Activated B cell treated with CpG ODN at 0.5 μM for 24 hours (primary cell): ENCODE results near the gene LHFPL2. TPM values are rescaled to one million over a fixed set of nuclear protein-coding genes. Genes with fewer than 3 reads are reported as not detected.
"Not testable (repeated sequence)": the region's sequence is repeated elsewhere in the genome, so short reads cannot be mapped to it uniquely, and the experiment has no call there.

Experiments
- ATAC-seq: fragments of 200-7000 bp; cut with Tn5 transposase; one replicate; pipeline ENCODE4 v1.10.0; 2021; ENCODE audit warnings: low read depth, mild to moderate bottlenecking, moderate library complexity
- CTCF ChIA-PET: fragments of 350-600 bp; sonication (Branson Sonifier 250); formaldehyde crosslinking; loops from one replicate; lab custom pipeline; 2021; ENCODE audit warnings: antibody characterized with exemption; lab: Charles Lee
- POLR2A ChIA-PET: fragments of 350-600 bp; sonication (Branson Sonifier 250); formaldehyde crosslinking; loops from one replicate; lab custom pipeline; 2021; ENCODE audit warnings: antibody characterized with exemption; lab: Charles Lee
- DNase-seq: peaks from one replicate; pipeline ENCODE4 v3.0.0; 2022
- H3K27ac Mint-ChIP-seq: one replicate; pipeline ENCODE4 v1.8.0; 2020; ENCODE audit warnings: mixed read lengths
- H3K27me3 Mint-ChIP-seq: one replicate; pipeline ENCODE4 v1.8.0; 2021; ENCODE audit warnings: mixed read lengths
- H3K36me3 Mint-ChIP-seq: one replicate; pipeline ENCODE4 v1.8.0; 2021; ENCODE audit warnings: low read depth, mixed read lengths
- H3K4me1 Mint-ChIP-seq: one replicate; pipeline ENCODE4 v1.8.0; 2021; ENCODE audit warnings: mixed read lengths
- H3K4me3 Mint-ChIP-seq: one replicate; pipeline ENCODE4 v1.8.0; 2020; ENCODE audit warnings: mild to moderate bottlenecking, mixed read lengths
- H3K9me3 Mint-ChIP-seq: one replicate; pipeline ENCODE4 v1.8.0; 2020; ENCODE audit warnings: mixed read lengths
- CTCF ChIP-seq: fragments of 200-600 bp; IDR thresholded peaks from one replicate; pipeline ENCODE4 v1.8.0; 2022; ENCODE audit warnings: antibody characterized with exemption, mild to moderate bottlenecking
- intact Hi-C: fragments of 100-400 bp; cut with micrococcal nuclease; formaldehyde crosslinking; loops from one replicate; pipeline ENCODE4 v1.15.1; 2024
- total RNA-seq: library from RNA; stranded (reverse); gene quantifications from 2 replicates; pipeline ENCODE4 v1.2.3, GENCODE V29; 2022

The LHFPL2 gene
- total RNA-seq, 1 donor from 2014 or later = 12.0 TPM

GRCh38 chr5:78622302-78622971 lies 26.1 kb downstream of the LHFPL2 start:
- H3K27me3 Mint-ChIP-seq = no peaks in the 10 kb centered on the region
- TF ChIP-seq CTCF = no peak
- no peak for ATAC-seq
- no peak for DNase-seq
- H3K4me1 Mint-ChIP-seq = peaks cover 9% of the 10 kb centered on the region
- intact Hi-C loops = no loop called here
- no peak overlapping the region for H3K27ac Mint-ChIP-seq
- peaks cover 2% of the 10 kb centered on the region for H3K9me3 Mint-ChIP-seq
- H3K4me3 Mint-ChIP-seq = no peak overlapping the region
- H3K36me3 Mint-ChIP-seq = peaks cover 49% of the 10 kb centered on the region
- ChIA-PET POLR2A (no interaction called here), CTCF (no interaction called here)

- Mint-ChIP-seq H3K27me3 (no peaks in the 10 kb centered on the region), H3K27ac (no peak overlapping the region), H3K36me3 (peaks cover 43% of the 10 kb centered on the region), H3K4me3 (no peak overlapping the region), H3K9me3 (peaks cover 2% of the 10 kb centered on the region), H3K4me1 (peaks cover 8% of the 10 kb centered on the region)
- DNase-seq = no peak
- intact Hi-C loops = no loop called here
- CTCF ChIA-PET = no interaction called here
- ATAC-seq = no peak
- no peak for TF ChIP-seq CTCF
- POLR2A ChIA-PET = no interaction called here
Measured at GRCh38 chr5:78621291-78621738, 27.3 kb downstream of the LHFPL2 start.

- POLR2A ChIA-PET, H3K4me3 Mint-ChIP-seq, H3K9me3 Mint-ChIP-seq, H3K4me1 Mint-ChIP-seq, H3K27me3 Mint-ChIP-seq, H3K27ac Mint-ChIP-seq, ATAC-seq, CTCF ChIA-PET, DNase-seq, intact Hi-C loops: not testable (repeated sequence)
- peaks cover 44% of the 10 kb centered on the region for H3K36me3 Mint-ChIP-seq
Measured at GRCh38 chr5:78620119-78620518, 28.5 kb downstream of the LHFPL2 start.

GRCh38 chr5:78618303-78618702 lies 30.3 kb downstream of the LHFPL2 start:
- CTCF ChIA-PET = no interaction called here

GRCh38 chr5:78615697-78616096 lies 32.9 kb downstream of the LHFPL2 start:
- no peak overlapping the region for H3K27ac Mint-ChIP-seq
- intact Hi-C loops = no loop called here
- H3K27me3 Mint-ChIP-seq = no peaks in the 10 kb centered on the region
- peaks cover 32% of the 10 kb centered on the region for H3K36me3 Mint-ChIP-seq
- DNase-seq (no peak), ATAC-seq (no peak)
- no peak overlapping the region for H3K4me3 Mint-ChIP-seq
- peaks cover 2% of the 10 kb centered on the region for H3K9me3 Mint-ChIP-seq
- no peaks in the 10 kb centered on the region for H3K4me1 Mint-ChIP-seq
- POLR2A ChIA-PET = no interaction called here
- CTCF ChIA-PET = no interaction called here
- TF ChIP-seq CTCF = no peak

More at GRCh38 chr5:78618303-78618702, 30.3 kb downstream of the LHFPL2 start:
- Mint-ChIP-seq H3K9me3 (peaks cover 2% of the 10 kb centered on the region), H3K4me1 (peaks cover 8% of the 10 kb centered on the region), H3K36me3 (peaks cover 44% of the 10 kb centered on the region), H3K27me3 (no peaks in the 10 kb centered on the region), H3K4me3 (no peak overlapping the region), H3K27ac (no peak overlapping the region)
- POLR2A ChIA-PET = interaction anchor here (0.6 kb wide), 1 partner anchor 131 kb away, joined by 3 read pairs; no protein-coding TSS in a partner anchor
- DNase-seq (no peak), ATAC-seq (no peak)
- intact Hi-C loops = no loop called here
- TF ChIP-seq CTCF = no peak
